Measurements from ENCODE around the gene STRAP. TPM values are rescaled to one million over a fixed set of nuclear protein-coding genes. Genes with fewer than 3 reads are reported as not detected.

Gene STRAP
- total RNA-seq, 4 donors from 2014 or later, result 77.7 to 106 (median 102) TPM

Other genes starting within 250 kb of the STRAP start
- 10 to 100 TPM; 26.8 to 48.4 (median 32.0) TPM for gene EPS8, start 93.0 kb upstream of the STRAP start, total RNA-seq
- 10 to 100 TPM; 29.2 to 50.1 (median 34.3) TPM for gene DERA, start 28.9 kb downstream of the STRAP start, total RNA-seq